ENCODE data around the gene PPP5C.
A peak's percentile ranks its signal among the peaks of the same experiment; 100 is the strongest.
"Not testable (repeated sequence)": the region's sequence is repeated elsewhere in the genome, so short reads cannot be mapped to it uniquely, and the experiment has no call there.

Gene PPP5C

GRCh38 chr19:46409191-46409590 lies 62.3 kb downstream of the PPP5C start:
- DNase-seq (ENCODE audit: low read depth), result no peak

- no peak for DNase-seq (ENCODE audit: low read depth)
These were observed 63.6 kb downstream of the PPP5C start for GRCh38 chr19:46410205-46411087.

GRCh38 chr19:46411088-46411924 lies 64.4 kb downstream of the PPP5C start:
- no peak for DNase-seq (ENCODE audit: low read depth)

- DNase-seq (ENCODE audit: low read depth), result no peak
These were observed 65.2 kb downstream of the PPP5C start for GRCh38 chr19:46411925-46412649.

GRCh38 chr19:46412650-46413261 lies 65.9 kb downstream of the PPP5C start:
- DNase-seq (ENCODE audit: low read depth), result no peak

GRCh38 chr19:46413262-46414031 lies 66.6 kb downstream of the PPP5C start, which contains the start of gene CCDC8:
TSS of gene CCDC8 (minus strand) at chr19:46413564. CDS start at chr19:46412810, 754 bp downstream.
- DNase-seq (ENCODE audit: low read depth), result no peak

- DNase-seq (ENCODE audit: low read depth), result not testable (repeated sequence)
These were observed 68.0 kb downstream of the PPP5C start for GRCh38 chr19:46414899-46415298.

GRCh38 chr19:46415804-46416709 lies 69.2 kb downstream of the PPP5C start:
- not testable (repeated sequence) for DNase-seq (ENCODE audit: low read depth)

GRCh38 chr19:46420056-46420455 lies 73.2 kb downstream of the PPP5C start:
- DNase-seq (ENCODE audit: low read depth), result no peak

GRCh38 chr19:46422344-46422743 lies 75.5 kb downstream of the PPP5C start:
- DNase-seq (ENCODE audit: low read depth), result no peak

- DNase-seq (ENCODE audit: low read depth), result no peak
These were observed 76.3 kb downstream of the PPP5C start for GRCh38 chr19:46423188-46423587.

- no peak for DNase-seq (ENCODE audit: low read depth)
These were observed 79.2 kb downstream of the PPP5C start for GRCh38 chr19:46426035-46426505.

GRCh38 chr19:46426506-46427162 lies 79.7 kb downstream of the PPP5C start:
- peak; percentile 38 for DNase-seq (ENCODE audit: low read depth)

- no peak for DNase-seq (ENCODE audit: low read depth)
These were observed 80.7 kb downstream of the PPP5C start for GRCh38 chr19:46427518-46428045.

- DNase-seq (ENCODE audit: low read depth), result peak; percentile 50
These were observed 81.6 kb downstream of the PPP5C start, which contains the start of gene PNMA8C for GRCh38 chr19:46428239-46429135. TSS of gene PNMA8C (minus strand) at chr19:46428936. CDS start at chr19:46428359, 577 bp downstream.

- DNase-seq (ENCODE audit: low read depth), result no peak
These were observed 83.1 kb downstream of the PPP5C start for GRCh38 chr19:46429999-46430398.

GRCh38 chr19:46431824-46432223 lies 84.9 kb downstream of the PPP5C start:
- no peak for DNase-seq (ENCODE audit: low read depth)

GRCh38 chr19:46433470-46433869 lies 86.6 kb downstream of the PPP5C start:
- DNase-seq (ENCODE audit: low read depth), result not testable (repeated sequence)
